Amniotic stem cell (primary cell): ENCODE data around the gene RGR.
A peak's percentile ranks its signal among the peaks of the same experiment; 100 is the strongest.
"Not testable (repeated sequence)": the region's sequence is repeated elsewhere in the genome, so short reads cannot be mapped to it uniquely, and the experiment has no call there.

Experiments used
- DNase-seq: peaks from one replicate; lab custom pipeline; 2025; lab: John Stamatoyannopoulos, UW

RGR gene

DNA sequence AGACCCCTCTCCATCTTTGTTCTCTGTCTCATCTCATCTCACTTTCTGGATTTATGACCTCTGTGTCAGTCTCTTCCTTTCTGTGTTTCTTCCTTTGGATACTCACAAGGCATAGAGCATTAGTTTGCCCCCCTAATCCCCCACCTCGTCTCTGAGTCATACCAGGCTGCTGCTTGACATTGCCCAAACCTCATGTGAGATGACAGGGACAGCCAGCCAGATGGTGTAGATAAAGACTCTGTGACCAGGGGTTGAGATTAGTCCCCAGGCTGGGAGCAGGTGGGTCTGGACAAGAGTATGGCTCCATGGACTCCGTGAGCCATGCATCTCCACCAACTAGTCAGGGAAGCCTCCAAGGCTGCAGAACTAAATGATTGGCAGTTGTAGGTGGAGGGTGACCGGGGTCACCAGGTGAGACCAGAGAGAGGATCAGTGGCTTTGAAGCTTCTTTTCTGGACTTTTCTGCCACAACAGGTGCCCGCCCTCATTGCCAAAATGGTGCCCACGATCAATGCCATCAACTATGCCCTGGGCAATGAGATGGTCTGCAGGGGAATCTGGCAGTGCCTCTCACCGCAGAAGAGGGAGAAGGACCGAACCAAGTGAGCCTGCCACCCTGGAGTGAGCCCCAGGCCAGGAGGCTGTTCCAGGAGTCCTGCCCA lies 13.3 kb downstream of the RGR start:
- no peak for DNase-seq

- DNase-seq: no peak
Observed at GRCh38 chr10:84261236-84261915, 16.5 kb downstream of the RGR start.

DNA sequence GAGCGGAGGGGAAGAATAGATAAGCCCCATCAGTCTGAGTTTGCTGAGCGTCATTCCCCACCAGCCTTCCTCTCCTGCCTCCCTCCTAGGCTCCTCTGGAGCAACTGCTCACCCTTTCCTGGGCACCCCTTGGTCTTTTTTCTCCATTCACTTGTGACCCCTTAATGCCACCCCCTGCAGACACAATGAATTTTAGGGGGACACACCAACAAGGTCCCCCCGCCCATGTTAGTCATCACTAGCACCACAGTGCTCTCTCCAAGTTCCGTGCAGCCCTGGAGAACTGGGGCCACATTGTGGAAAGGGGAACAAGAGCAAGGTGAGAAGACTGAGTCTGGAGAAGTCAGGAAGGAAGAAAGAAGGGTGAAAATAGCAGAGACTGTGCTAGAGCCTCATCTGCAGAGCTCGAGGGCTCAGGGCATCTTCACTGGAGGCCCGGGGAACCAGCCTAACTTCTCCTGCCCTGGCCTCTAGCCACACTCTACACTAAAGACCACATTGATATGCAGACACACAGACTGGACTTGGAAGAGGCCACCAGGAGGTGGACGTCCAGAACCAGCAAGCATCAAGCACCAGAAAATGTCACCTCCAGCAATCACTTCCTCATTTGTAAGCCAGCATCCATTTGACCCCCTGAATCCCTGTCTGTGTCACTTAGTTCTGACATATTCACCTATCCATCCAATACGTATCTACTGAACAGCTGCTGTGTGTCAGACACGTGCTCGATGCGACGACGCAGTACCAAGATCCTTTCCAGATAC lies 17.5 kb downstream of the RGR start:
- no peak for DNase-seq

- DNase-seq: no peak
Observed at GRCh38 chr10:84263716-84264115, 18.9 kb downstream of the RGR start.

DNA sequence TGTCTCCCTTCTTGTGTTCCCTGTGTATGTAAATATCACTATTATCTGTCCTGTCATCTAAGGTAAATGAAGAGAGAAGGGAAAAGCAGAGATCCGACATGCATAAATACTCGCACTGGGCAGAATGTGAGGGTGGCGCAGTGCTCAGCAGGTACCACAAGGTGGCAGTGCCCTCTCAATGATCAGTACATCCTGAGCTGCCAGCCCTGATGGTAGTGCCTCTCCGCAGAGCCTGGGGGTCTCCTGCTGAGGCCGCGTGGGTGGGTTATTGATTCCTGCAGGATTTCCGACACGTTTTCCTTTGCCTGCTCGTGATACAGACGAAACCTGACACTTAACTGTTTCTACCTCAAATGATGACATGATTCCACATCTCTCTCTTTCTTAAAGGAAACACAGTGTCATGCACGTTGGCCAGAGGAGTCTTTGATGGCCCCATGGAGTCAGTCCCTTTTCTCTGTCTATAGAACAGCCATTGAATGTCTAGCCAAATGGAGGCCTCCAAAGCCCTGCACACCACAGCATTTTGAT lies 19.8 kb downstream of the RGR start:
- peak; percentile 4 for DNase-seq

DNA sequence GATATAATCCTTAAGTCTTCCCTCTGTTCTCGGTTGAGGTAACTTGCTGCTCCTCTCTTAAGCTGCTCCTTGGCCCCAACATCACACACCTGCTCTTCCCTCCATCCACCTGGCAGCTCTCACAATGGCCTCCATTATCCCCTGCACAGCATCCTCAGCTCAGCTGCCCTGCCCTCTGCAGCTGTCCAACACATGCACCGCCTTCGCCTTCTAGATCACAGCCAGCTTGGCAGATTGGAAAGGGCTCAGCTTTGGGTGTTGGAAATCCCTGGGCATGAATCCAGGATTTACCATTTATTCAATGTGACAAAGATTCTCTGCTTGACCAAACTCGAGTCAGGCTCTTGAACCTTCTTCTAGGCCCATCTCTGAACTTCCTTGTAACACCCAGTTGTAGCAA lies 20.6 kb downstream of the RGR start:
- no peak for DNase-seq

DNA sequence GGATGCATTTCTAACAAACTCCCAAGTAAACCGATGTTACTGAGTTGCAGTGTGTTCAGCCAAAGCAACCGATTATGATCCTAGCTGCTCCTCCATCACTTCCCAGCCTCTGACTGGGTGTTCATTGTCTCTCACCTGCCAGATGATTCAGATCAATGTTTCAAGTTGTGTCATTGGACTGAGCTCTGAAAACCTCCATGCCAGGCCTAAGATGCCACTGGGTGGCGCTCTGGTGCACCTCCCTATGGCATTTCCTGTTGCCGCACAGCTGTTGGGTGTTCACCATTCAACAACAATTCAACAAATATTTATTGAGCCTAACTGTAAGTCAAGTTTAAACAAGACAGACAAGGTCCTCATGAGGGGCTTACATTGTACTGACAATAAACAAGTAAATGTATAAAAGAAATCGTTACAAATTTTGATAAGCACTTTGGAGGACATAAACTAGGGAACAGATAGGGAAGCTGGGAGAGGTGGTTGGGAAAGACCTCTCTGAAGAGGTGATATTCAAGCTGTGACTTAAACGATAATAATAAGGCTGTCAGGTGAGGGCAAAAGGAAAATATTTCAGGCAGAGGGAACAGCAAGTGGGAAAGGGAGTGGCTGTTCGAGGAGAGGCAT lies 22.8 kb downstream of the RGR start:
- DNase-seq: peak; percentile 47

GRCh38 chr10:84269162-84269561 lies 24.3 kb downstream of the RGR start:
- DNase-seq: no peak

GRCh38 chr10:84269773-84270172 lies 24.9 kb downstream of the RGR start:
- DNase-seq: peak; percentile 67

GRCh38 chr10:84270708-84271107 lies 25.9 kb downstream of the RGR start:
- DNase-seq: no peak

GRCh38 chr10:84279876-84280475 lies 35.1 kb downstream of the RGR start:
- DNase-seq: not testable (repeated sequence)

- no peak for DNase-seq
Observed at GRCh38 chr10:84286695-84287094, 41.8 kb downstream of the RGR start.

- no peak for DNase-seq
Observed at GRCh38 chr10:84288151-84288550, 43.3 kb downstream of the RGR start.

DNA sequence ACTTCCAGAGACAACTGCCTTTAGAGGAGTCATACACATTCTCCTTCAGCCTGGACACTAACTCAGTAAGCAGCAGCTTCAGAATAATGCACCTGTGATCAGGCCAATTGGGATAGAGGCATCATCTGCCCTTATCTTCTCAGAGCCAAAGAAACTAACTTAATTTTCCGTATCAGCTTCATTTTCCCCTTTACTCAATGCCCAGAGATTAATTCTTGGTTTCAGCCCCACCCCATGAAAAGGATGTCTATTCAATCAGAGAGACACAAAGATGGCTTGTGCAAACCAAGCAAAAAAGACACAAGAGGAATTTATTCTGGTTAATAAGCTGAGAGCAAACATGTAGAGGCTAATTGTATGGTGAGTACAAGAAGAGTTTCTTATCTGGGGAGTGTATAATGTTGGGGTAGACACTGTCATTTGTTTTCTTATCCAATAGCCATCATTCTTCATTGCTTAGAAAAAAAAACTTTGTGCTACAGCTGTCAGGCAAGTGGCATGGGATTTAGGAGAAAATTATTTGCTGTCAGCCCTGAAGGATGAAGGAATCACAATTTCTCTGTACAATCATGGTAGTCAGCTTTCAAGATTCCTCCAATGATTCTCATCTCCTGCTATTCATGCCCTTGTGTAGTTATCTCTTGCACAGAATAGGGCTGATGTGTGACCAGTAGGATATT lies 44.8 kb downstream of the RGR start:
- DNase-seq: no peak

DNA sequence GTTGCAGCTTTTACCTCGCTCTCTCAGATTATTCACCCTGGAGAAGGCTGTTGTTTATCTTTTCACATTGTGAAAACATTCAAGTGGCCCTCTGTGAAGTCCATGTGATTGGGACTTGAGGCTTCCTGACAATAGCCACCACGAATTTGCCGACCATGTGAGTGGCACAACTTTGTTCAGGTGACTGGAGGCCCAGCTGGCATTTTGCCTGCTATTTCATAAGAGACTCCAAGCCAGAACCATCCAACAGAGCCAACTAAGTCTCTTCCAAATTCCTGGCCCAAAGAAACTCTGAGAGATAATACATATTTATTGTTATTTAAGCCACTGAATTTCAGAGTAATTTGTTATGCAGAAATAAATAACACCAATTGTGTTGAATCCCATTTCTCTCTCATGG lies 45.4 kb downstream of the RGR start:
- DNase-seq: no peak

DNA sequence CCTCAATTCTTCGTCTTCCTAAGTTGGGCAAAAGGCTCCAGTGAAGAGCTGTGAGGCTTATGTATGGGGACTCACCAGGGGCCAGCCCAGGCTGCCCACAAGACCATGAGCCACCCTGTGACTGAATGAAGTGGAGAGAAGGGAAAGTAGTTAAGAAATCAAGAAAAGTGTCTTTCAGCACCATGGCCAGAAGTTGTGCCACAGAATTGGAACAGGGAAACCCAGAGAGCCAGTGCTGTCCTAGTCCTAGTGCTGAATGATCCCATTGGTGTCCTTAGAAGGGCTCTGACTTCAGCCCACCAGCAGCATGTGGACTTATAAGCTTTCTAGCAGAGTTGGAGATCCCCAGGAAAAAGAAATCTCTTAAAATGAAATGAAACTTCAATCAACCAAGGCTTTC lies 46.5 kb downstream of the RGR start:
- no peak for DNase-seq

GRCh38 chr10:84292502-84292901 lies 47.6 kb downstream of the RGR start:
- no peak for DNase-seq

GRCh38 chr10:84293171-84293570 lies 48.3 kb downstream of the RGR start:
- DNase-seq: no peak

- DNase-seq: no peak
Observed at GRCh38 chr10:84293574-84294016, 48.7 kb downstream of the RGR start.

GRCh38 chr10:84294766-84295447 lies 50.1 kb downstream of the RGR start:
- DNase-seq: no peak
